GM19025 (cell line): Measurements from ENCODE around the gene KDELR3.

ENCODE experiments used
- ATAC-seq: cut with Tn5 transposase; IDR thresholded peaks from one replicate; pipeline ENCODE4 v1.9.1; 2021; ENCODE audit warnings: mild to moderate bottlenecking, low read depth, moderate library complexity; ENCODE audit not compliant: unreplicated experiment

KDELR3 gene

DNA sequence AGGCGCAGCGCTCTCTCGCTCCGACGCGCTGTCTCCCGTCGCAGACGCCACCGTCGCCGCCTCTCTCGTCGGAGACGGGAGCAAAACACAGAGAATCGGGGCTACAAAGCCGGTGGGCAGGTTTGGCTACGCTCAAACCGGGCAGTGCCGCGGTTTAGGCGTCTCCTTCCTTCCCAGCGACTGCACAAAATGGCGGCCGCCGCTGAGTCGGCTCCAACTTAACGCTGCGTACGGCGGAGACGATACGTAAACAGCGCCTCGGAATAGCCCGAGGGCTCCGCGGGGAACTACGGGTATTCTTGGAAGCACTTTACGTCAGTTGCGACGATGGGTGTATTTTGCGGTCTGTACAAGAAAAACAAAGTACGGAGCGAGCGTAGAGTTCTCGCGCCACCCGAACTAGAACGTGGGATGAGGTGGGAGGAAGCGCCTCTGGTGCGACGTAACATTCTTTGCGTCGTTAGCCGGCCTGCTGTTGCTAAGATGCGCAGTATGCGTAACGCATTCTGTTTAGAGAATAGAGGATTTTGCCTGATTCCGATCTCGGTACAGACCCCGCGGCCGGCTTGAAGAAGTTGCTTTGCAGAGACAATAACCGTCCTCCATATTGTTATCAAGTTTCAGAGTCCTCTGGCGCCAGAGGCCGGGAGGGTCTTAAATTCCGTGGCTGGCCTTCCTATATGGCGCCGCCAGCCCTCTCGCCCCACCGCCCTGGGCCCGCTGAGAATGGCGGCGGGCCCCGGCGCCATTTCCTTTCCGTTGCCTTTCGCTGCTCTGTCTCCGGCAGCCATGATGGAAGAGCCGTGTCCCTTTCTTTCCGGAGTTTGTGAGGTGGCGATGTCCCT lies 38.4 kb downstream of the KDELR3 start, which contains the start of gene DDX17:
Gene DDX17, minus strand, starts transcription at position 194 of the 845 bp plus-strand sequence.
- ATAC-seq = peak; percentile 73

DNA sequence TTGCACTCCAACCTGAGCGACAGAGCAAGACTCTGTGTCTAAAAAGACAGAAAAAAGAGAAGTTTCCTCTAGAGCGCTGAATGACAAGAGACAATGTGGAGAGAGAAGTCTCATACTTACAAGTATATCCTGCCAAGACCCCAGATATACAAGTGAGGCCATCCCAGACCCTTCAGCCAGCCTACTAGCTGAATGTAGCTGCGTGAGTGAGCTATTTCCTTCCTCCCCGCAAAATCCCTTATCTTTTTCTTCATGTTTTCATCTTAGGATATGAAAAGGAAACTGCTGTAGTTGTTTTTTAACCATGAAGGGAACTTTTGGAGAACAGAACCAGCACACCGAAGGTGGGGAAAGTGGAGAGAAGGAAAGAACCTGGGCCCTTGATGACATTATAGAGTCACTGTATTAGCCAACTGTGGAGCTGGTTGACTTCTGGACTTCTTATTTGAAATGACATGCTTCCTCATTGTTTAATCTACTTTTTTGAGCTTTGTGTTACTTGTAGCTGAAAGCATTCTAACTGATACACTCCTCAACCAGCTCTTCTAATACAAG lies 42.6 kb downstream of the KDELR3 start:
- ATAC-seq = no peak

DNA sequence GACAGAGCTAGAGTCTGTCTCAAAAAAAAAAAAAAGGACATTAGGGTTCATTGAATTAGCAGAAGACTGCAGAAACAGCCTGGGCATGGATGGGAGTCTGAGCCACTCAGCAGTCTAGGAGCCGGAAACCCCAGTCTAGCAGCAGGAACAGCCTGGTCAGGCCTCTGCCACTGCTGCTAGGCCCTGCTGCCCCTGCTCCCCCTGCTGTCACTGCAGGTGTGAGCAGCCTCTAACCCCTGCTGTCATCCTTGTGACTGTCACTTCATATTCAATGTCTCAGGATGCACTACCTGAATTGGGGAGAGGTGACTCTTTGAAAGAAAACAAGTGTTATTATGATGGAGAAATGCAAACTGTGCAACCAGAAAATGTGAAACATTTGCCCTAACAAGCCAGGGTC lies 45.2 kb downstream of the KDELR3 start:
- no peak for ATAC-seq

DNA sequence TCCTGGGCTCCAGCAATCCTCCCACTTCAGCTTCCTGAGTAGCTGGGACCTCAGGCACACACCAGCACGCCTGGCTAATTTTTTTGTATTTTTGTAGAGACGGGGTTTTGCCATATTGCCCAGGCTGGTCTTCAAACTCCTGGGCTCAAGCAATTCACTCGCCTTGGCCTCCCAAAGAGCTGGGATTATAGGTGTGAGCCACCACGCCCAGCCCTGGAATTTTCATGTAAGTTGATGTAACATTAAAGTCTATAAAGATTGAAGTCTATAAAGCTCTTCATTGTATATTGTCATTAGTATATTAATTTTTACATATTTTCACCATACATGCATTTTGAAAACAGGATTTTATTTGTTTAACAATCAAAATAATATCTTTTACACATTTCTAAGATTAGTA lies 50.7 kb downstream of the KDELR3 start:
- ATAC-seq = no peak

DNA sequence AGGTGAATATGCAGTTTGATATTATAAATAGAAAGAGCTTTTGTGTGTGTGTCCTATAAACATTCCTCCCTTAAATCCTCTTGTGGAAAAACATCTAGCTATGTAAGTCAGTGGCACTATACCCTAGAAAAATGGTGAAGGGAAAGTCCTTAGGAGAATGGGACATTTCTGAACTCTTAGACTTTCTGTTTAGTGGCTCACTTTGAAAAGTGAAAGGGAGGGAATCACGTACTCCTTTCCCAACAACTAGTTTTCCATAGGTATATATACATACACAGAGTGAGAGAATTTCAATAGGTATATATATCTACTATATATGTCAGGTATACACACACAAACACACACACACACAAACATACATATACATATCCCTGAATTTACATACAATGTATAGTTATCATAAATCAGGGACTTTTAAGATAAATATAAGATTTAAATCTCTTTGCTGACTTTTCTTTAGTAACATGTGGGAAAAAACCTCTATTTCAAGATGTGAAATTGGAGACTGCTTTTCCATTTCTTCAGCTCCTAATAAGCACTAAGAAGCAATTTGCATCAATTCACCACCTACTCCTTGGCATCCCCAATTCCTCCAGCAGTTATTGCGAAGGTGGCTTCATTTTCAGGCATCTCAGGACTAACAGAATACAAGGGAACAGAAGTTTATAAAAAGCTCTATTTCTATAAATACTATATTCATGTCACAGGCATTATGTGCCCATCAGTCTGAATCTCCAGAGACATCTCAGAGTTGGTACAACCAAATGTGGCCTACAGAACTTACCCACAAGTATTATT lies 51.8 kb downstream of the KDELR3 start:
- ATAC-seq = no peak

DNA sequence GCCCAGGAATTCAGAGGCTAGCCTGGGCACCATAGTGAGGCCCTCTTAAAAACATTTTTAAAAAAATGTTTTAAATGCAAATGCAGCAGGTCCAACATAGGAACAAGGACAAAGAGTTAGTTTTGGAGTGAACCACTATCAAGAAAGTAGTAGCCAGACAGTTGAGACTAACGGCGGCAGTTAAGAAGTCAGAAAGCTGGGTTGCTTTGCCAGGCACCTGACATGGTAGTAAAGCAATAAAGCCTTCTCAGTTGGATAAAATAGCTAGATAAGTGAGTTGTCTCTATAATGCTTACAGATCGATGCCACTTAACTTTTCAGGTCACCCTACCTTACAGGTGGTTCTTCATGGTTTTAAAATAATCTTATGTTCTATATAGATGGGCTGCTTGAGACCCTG lies 55.1 kb downstream of the KDELR3 start:
- ATAC-seq = no peak

DNA sequence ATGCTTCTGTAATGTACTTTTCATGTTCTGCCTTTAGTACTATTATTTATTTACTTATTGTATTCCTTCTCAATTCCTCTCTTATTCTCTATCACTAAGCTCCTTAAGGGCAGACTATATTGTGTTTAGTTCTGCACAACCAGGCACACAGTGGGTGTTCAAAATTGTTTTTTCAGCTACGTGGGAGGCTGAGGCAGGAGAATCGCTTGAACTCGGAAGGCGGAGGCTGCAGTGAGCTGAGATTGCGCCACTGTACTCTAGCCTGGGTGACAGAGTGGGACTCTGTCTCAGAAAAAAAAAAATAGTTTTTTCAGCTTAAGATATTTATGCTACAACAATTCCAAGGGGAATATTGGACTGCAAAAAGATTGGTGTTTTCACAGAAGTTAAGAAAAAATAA lies 55.6 kb downstream of the KDELR3 start:
- no peak for ATAC-seq

DNA sequence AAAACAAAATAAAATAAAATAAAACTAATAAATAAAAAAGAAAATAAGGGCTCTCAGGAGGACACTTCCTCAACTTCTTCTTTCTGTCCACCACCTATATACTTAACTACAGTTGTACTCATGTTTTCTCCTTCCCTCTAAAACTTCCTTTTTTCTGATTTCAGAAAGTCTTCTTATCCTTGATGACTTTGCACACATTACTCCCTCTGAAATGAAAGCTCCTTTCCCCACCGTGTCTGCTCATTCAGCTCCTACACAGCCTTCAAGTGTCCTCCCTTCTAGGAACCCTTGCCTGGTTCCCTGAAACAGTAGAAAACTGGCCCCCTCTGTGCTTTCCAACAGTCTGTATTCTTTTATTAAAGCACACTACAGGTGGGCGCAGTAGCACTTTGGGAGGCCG lies 56.5 kb downstream of the KDELR3 start:
- ATAC-seq = no peak

DNA sequence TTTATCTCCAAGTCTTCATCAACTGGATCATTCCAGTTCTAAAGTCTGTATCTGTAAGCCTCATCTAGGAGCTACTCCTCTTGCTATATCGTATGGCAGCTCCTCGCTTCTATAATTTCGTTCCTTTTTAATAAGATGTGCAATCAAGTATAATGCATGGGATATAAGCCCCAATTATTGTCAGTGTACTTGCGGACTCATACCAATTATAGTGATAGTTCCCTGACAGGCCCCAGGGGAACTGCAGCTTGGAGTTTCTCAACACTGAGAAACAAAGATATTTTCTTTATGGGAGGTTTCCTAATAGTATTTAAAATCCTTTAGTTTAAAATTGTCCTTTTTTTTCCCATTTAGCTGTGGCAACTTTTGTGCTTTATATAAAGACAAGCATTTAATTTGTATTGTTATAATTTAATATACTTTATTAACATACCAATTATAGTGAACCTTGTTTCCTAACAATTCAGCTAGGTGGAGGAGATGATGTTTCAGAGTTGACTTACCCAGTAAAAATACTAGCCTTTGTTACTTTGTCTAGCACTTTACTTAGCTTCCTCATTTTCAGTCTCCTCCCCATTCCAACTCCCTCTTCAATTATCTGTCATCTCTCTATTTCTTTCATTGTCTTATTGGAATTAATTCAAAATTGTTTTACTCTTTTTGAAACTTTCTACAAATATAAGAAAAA lies 63.5 kb downstream of the KDELR3 start:
- no peak for ATAC-seq
